Prostate gland (tissue), 2 donors: ENCODE measurements around the gene ELMO1. TPM values are rescaled to one million over a fixed set of nuclear protein-coding genes. Genes with fewer than 3 reads are reported as not detected.

Experiments used
- DNase-seq: peaks from one replicate; pipeline ENCODE4 v3.0.0-alpha.2; 2019; ENCODE audit warnings: low spot score
- H3K27ac ChIP-seq, 2 donors: fragments of 200-600 bp; sonication (generic); 2 replicates each; pipeline ENCODE4 v1.5.1; 2017 to 2019
- H3K27me3 ChIP-seq: fragments of 200-600 bp; sonication (generic); replicated peaks from 2 replicates; pipeline ENCODE4 v1.5.1; 2019; ENCODE audit not compliant: insufficient read depth
- H3K36me3 ChIP-seq, 2 donors: fragments of 200-600 bp; sonication (generic); 1 replicate in 1 of 2; 2 replicates in 1 of 2; pipeline versions ENCODE4 v1.5.1 to v1.8.1; 2017 to 2019
- H3K4me1 ChIP-seq: fragments of 200-600 bp; sonication (generic); replicated peaks from 2 replicates; pipeline ENCODE4 v1.5.1; 2019
- H3K4me3 ChIP-seq, 2 donors: fragments of 200-600 bp; sonication (generic); 2 replicates each; pipeline ENCODE4 v1.5.1; 2017 to 2019
- H3K9me3 ChIP-seq: fragments of 200-600 bp; sonication (generic); 2 replicates; pipeline ENCODE4 v1.5.1; 2017
- POLR2A ChIP-seq: fragments of 450-650 bp; IDR thresholded peaks from one replicate; pipeline ENCODE4 v1.6.1; 2016; ENCODE audit warnings: antibody characterized with exemption, mild to moderate bottlenecking
- POLR2AphosphoS5 ChIP-seq: sonication (generic); formaldehyde crosslinking; IDR thresholded peaks from one replicate; pipeline ENCODE4 v1.6.1; 2017; ENCODE audit warnings: antibody characterized with exemption
- WGBS: methylation state at CpG from one replicate; pipeline ENCODE4 v1.1.5; 2018; 5-methylcytosine and 5-hydroxymethylcytosine counted together
- intact Hi-C: fragments of 100-400 bp; cut with DNase I; formaldehyde crosslinking; loops from one replicate; pipeline ENCODE4 v1.14.2; 2022
- total RNA-seq, 2 donors: library from RNA; depleted of rRNA; stranded (reverse); fragments of >200 nt; gene quantifications; one replicate each; pipeline ENCODE4 v1.1.0, GENCODE V29; 2016
- TF ChIP-seq, protein P1 (sequence below), 4 experiments: fragments of 200-600 bp in 2 of 4; fragments of 450-650 bp in 2 of 4; sonication (generic) in 2 of 4; IDR thresholded peaks; 1 replicate in 3 of 4; 2 replicates in 1 of 4; pipeline ENCODE4 v1.5.1; 2016 to 2019; ENCODE audit warnings: antibody characterized with exemption in 4 of 4, mild to moderate bottlenecking in 2 of 4, moderate library complexity in 2 of 4

The ELMO1 gene
- total RNA-seq, 2 donors from 2014 or later, result 6.7 to 19.3 TPM

DNA sequence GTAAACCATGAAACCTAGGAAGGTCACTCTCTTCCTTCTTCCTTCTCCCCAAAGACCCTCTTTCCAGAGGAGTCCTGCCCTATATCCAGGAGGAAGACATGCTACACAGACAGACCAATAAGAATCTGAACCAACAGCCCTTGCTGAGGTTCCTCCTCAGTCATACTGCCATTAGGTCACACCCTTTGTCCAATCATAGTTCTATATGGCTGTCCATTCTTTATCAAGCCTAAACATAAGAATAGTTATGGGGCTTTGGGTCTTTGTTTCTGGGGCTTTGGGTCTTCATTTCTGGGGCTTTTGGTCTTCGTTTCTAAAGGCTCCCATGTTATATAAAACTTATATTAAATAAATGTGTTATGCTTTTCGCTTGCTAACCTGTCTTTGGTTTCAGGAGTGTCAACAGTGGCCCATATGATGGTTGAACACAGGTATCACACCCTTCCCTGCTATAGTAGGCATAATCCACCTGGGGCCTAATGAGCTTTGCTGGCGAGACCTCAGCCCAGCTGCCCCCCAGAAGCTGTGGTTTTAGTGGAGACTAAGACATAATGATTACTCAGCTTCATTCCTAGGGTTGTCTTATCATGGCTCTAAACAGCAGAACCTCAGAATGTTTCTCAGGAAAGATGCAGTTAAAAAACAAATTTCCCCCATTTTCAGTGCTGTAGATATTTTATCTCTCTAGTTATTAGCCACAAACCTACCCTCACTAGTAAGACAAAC, 91.6 kb downstream of the ELMO1 start:
- 100% methylated on average over 3 of the region's 3 CpGs for WGBS
- Histone ChIP-seq H3K9me3 (no peaks in the 10 kb centered on the region), H3K4me1 (no peaks in the 10 kb centered on the region), H3K4me3 (no peak overlapping the region), H3K36me3 (no peaks in the 10 kb centered on the region), H3K27me3 (no peaks in the 10 kb centered on the region), H3K27ac (no peak overlapping the region)
- no peak for DNase-seq
- TF ChIP-seq, protein P1, sequence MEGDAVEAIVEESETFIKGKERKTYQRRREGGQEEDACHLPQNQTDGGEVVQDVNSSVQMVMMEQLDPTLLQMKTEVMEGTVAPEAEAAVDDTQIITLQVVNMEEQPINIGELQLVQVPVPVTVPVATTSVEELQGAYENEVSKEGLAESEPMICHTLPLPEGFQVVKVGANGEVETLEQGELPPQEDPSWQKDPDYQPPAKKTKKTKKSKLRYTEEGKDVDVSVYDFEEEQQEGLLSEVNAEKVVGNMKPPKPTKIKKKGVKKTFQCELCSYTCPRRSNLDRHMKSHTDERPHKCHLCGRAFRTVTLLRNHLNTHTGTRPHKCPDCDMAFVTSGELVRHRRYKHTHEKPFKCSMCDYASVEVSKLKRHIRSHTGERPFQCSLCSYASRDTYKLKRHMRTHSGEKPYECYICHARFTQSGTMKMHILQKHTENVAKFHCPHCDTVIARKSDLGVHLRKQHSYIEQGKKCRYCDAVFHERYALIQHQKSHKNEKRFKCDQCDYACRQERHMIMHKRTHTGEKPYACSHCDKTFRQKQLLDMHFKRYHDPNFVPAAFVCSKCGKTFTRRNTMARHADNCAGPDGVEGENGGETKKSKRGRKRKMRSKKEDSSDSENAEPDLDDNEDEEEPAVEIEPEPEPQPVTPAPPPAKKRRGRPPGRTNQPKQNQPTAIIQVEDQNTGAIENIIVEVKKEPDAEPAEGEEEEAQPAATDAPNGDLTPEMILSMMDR (IDR thresholded peaks at IDR 0.05), result no peak
- TF ChIP-seq POLR2AphosphoS5, result no peak
- TF ChIP-seq POLR2A, result no peak
- intact Hi-C loops, result no loop called here

DNA sequence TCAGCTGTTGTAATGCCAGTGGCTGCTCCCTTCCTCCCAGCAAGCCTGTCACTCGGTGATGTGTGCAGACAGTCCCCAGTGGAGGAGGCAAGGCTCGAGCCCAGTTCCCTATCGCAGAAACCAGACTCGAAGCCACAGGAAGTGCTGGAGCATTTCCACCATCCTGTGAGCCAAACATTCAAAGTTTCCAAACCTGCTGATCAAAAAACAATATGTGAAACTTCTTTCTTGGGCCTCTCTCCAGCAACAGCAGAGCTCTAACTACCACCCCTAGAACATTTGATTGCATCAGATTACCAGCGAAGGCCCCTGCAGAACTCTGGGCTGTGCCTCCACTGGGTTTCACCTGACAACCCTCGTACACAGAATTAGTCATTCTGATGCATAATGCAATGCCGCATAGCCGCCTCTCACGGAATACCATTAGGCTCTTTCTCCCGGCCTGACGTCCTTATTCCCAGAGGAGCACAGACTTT, 94.0 kb downstream of the ELMO1 start:
- Histone ChIP-seq H3K4me3 (no peak overlapping the region), H3K36me3 (no peaks in the 10 kb centered on the region), H3K27ac (no peak overlapping the region), H3K4me1 (no peaks in the 10 kb centered on the region), H3K27me3 (no peaks in the 10 kb centered on the region), H3K9me3 (no peaks in the 10 kb centered on the region)
- no peak for DNase-seq
- WGBS, result 27% methylated on average over 11 of the region's 11 CpGs
- TF ChIP-seq POLR2A (no peak), POLR2AphosphoS5 (no peak)
- TF ChIP-seq, protein P1 (IDR thresholded peaks at IDR 0.05), result no peak
- intact Hi-C loops, result no loop called here

DNA sequence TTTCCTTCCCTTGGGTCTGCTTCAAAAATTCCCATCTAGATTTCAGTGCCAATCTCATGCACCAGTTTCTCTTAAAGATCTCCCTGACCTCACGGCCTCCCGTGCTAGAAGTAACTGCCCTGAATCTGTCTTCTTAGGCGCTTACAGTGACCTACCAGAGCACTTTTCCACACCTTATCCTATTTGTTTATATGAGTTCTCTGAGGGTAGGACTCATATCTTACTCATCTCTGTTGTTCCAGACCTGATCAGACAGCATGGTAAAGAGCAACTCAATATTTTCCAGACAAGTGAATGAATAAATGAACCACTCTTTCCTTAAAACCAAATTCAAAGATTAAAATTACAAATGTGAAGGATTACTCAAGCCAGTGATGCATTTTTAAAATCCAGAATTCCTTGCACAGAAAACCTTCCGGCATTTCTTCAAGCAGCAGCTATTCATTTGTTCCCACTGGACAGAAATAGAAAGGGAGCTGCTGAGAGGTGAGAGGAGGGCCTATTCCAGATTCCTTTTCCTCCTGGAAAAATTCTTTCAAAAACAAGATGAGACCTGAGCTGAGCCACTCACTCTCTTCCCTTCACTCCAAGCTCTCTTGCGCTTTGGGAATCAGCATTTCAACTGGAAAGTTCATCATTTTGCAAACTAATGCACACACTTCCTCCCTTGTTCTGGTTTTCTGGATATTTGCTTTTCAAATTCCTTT, 94.6 kb downstream of the ELMO1 start:
- WGBS, result 80% methylated on average over 5 of the region's 5 CpGs
- DNase-seq, result no peak
- no peak overlapping the region for H3K4me3 ChIP-seq
- H3K9me3 ChIP-seq, result no peaks in the 10 kb centered on the region
- intact Hi-C loops, result no loop called here
- no peaks in the 10 kb centered on the region for H3K4me1 ChIP-seq
- H3K27ac ChIP-seq, result no peak overlapping the region
- no peaks in the 10 kb centered on the region for H3K36me3 ChIP-seq
- TF ChIP-seq POLR2AphosphoS5 (no peak), POLR2A (no peak)
- TF ChIP-seq, protein P1 (IDR thresholded peaks at IDR 0.05), result no peak
- no peaks in the 10 kb centered on the region for H3K27me3 ChIP-seq

DNA sequence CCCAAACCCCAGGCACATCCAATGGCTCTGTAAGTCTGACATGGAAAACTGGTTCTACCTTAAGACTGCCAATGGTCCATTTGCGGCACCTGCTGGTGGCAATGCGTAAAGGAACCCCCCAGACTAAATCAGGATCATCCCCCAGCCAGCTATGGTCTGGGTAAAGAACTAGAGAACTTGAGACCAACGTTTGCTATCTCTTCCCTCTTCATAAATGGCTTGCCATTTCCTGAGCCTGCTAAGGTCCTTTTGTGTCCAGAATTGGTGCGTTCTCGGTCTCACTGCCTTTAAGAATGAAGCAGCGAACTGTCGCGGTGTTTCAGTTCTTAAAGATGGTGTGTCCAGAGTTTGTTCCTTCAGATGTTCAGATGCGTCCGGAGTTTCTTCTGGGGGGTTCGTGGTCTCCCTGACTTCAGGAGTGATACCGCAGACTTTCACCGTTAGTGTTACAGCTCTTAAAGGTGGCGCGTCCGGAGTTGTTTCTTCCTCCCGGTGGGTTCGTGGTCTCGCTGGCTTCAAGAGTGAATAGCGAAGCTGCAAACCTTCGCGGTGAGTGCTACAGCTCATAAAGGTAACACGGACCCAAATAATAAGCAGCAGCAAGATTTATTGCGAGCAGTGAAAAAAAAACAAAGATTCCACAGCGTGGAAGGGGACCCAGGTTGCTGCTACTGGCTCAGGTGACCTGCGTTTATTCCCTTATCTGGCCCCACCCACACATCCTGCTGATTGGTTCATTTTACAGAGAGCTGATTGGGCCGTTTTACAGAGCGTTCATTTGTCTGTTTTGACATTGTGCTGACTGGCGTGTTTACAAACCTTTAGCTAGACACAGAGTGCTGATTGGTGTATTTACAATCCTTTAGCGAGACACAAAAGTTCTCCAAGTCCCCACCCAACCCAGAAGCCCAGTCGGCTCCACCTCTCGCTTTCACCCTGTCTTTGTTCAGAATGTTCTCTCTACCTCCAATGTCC, 95.4 kb downstream of the ELMO1 start:
- Histone ChIP-seq H3K4me3 (no peak overlapping the region), H3K9me3 (no peaks in the 10 kb centered on the region), H3K27me3 (no peaks in the 10 kb centered on the region), H3K27ac (no peak overlapping the region), H3K36me3 (no peaks in the 10 kb centered on the region), H3K4me1 (no peaks in the 10 kb centered on the region)
- WGBS, result 81% methylated on average over 32 of the region's 32 CpGs
- no peak for DNase-seq
- no peak for TF ChIP-seq POLR2A
- TF ChIP-seq POLR2AphosphoS5, result no peak
- TF ChIP-seq, protein P1 (IDR thresholded peaks at IDR 0.05), result no peak
- intact Hi-C loops, result no loop called here
